SK-N-SH treated with all-trans-retinoic acid at 6 μM for 48 hours (cell line): ENCODE measurements around the gene SRGAP1.

ENCODE experiments used
- CREB5 ChIP-seq: fragments of 250-450 bp; sonication (Bioruptor Pico); IDR thresholded peaks from 2 replicates; pipeline ENCODE4 v1.5.1; 2020; ENCODE audit warnings: low read depth, mild to moderate bottlenecking, moderate library complexity
- PATZ1 ChIP-seq: fragments of 250-450 bp; sonication (Bioruptor Pico); IDR thresholded peaks from 2 replicates; pipeline ENCODE4 v1.8.0; 2020; ENCODE audit warnings: mild to moderate bottlenecking, moderate library complexity, borderline replicate concordance
- TOX ChIP-seq: fragments of 250-450 bp; sonication (Bioruptor Pico); IDR thresholded peaks from 2 replicates; pipeline ENCODE4 v1.8.0; 2021; ENCODE audit warnings: mild to moderate bottlenecking, moderate library complexity, borderline replicate concordance
- ZFP30 ChIP-seq: fragments of 450-650 bp; formaldehyde crosslinking; IDR thresholded peaks from 2 replicates; pipeline ENCODE4 v1.5.0; 2022; ENCODE audit warnings: mild to moderate bottlenecking, moderate library complexity
- ZNF8 ChIP-seq: fragments of 450-650 bp; formaldehyde crosslinking; IDR thresholded peaks from 2 replicates; pipeline ENCODE4 v1.5.0; 2020; ENCODE audit warnings: mild to moderate bottlenecking, moderate library complexity

GRCh38 chr12:63889721-63890509, 45.4 kb downstream of the SRGAP1 start:
- no peak for TF ChIP-seq ZNF8 (CRISPR knock-in tag)
- no peak for TF ChIP-seq ZFP30 (CRISPR knock-in tag)
- no peak for TF ChIP-seq CREB5 (CRISPR knock-in tag)
- TF ChIP-seq PATZ1: no peak
- no peak for TF ChIP-seq TOX (CRISPR knock-in tag)
